Fibroblast of pulmonary artery (primary cell): ENCODE results near the gene CASKIN1.

Experiments
- DNase-seq: peaks from one replicate; pipeline ENCODE4 v3.0.0-alpha.2; 2010; ENCODE audit warnings: low read depth
- H3K4me3 ChIP-seq: replicated peaks from 2 replicates; pipeline ENCODE4 v1.5.1; 2011; ENCODE audit warnings: low read depth, mild to moderate bottlenecking, control low read depth, low read length, moderate library complexity
- TF ChIP-seq, protein P1 (sequence below): IDR thresholded peaks from 2 replicates; pipeline ENCODE4 v1.5.1; 2011; ENCODE audit warnings: mild to moderate bottlenecking, control low read depth, low read length, inconsistent platforms; ENCODE audit errors: missing control alignments

CASKIN1 gene

GRCh38 chr16:2238838-2239675 is 42.7 kb upstream of the CASKIN1 start:
- TF ChIP-seq, protein P1, sequence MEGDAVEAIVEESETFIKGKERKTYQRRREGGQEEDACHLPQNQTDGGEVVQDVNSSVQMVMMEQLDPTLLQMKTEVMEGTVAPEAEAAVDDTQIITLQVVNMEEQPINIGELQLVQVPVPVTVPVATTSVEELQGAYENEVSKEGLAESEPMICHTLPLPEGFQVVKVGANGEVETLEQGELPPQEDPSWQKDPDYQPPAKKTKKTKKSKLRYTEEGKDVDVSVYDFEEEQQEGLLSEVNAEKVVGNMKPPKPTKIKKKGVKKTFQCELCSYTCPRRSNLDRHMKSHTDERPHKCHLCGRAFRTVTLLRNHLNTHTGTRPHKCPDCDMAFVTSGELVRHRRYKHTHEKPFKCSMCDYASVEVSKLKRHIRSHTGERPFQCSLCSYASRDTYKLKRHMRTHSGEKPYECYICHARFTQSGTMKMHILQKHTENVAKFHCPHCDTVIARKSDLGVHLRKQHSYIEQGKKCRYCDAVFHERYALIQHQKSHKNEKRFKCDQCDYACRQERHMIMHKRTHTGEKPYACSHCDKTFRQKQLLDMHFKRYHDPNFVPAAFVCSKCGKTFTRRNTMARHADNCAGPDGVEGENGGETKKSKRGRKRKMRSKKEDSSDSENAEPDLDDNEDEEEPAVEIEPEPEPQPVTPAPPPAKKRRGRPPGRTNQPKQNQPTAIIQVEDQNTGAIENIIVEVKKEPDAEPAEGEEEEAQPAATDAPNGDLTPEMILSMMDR, result no peak
- H3K4me3 ChIP-seq, result no peak overlapping the region
- no peak for DNase-seq

GRCh38 chr16:2238150-2238837 is 41.9 kb upstream of the CASKIN1 start:
- no peak for DNase-seq
- no peak overlapping the region for H3K4me3 ChIP-seq
- TF ChIP-seq, protein P1, result no peak

- no peak for DNase-seq
- no peak overlapping the region for H3K4me3 ChIP-seq
- TF ChIP-seq, protein P1, result no peak
Observed at GRCh38 chr16:2237493-2238149, 41.2 kb upstream of the CASKIN1 start.

GRCh38 chr16:2237102-2237482 is 40.7 kb upstream of the CASKIN1 start:
- TF ChIP-seq, protein P1, result no peak
- no peak overlapping the region for H3K4me3 ChIP-seq
- no peak for DNase-seq

- H3K4me3 ChIP-seq, result peak within 1 kb of the TSS; percentile 14
Observed at GRCh38 chr16:2236337-2237101, 40.1 kb upstream of the CASKIN1 start, which contains the start of gene DNASE1L2. Gene DNASE1L2 (plus strand): TSS chr16:2236444. CDS start chr16:2236817, 373 bp downstream.

More at GRCh38 chr16:2236337-2237101, 40.1 kb upstream of the CASKIN1 start, which contains the start of gene DNASE1L2:
- peak; percentile 21 for DNase-seq
- TF ChIP-seq, protein P1, result no peak
